ENCODE results near the gene MSH5. TPM values are rescaled to one million over a fixed set of nuclear protein-coding genes. Genes with fewer than 3 reads are reported as not detected.
"Not testable (repeated sequence)": the region's sequence is repeated elsewhere in the genome, so short reads cannot be mapped to it uniquely, and the experiment has no call there.

MSH5 gene
- total RNA-seq, 1 experiment from 2014 or later = 22.4 TPM

DNA sequence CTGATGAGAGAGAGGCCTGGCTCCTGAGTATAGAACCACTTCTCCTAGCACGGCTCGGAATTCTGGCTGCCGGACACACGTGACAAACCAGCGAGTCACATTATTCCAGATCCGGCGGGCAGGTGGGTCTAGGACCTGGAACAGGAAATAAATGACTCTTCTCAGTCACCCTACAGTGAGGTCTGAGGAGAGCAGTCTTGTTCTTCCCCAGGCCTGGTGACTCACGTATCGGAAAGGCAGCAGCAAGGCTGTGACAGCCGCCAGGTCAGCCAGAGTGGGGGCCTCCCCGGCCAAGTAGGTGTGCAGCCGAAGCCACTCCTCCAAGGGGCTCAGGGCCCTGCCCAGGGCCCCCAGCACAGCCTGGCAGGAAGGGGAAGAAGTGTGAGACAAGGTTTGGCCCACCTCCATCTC lies 53.0 kb downstream of the MSH5 start:
- Mint-ChIP-seq H3K36me3 (ENCODE audit: insufficient read depth in 1 of 3, low read depth in 3 of 3) (peaks cover 19 to 59% (median 46%) of the 10 kb centered on the region in 3 experiments), H3K27ac (peak overlapping the region in 1 of 3 experiments; percentile 59; a peak in 1 of 7 replicates), H3K4me1 (peaks cover 10% of the 10 kb centered on the region in 2 experiments), H3K9me3 (no peaks in the 10 kb centered on the region), H3K27me3 (ENCODE audit: low read depth) (no peaks in the 10 kb centered on the region), H3K4me3 (no peak overlapping the region; a peak in 1 of 5 replicates)
- TF ChIP-seq CTCF (conservative IDR thresholded peaks at IDR 0.05) = no peak
- no peak overlapping the region for H2BK20ac ChIP-seq (ENCODE audit: low read depth, low read length, poor library complexity, severe bottlenecking)
- H2BK12ac ChIP-seq (ENCODE audit: insufficient read length, low read depth, low read length) = no peak overlapping the region
- no peak overlapping the region for H3K27ac ChIP-seq (ENCODE audit: insufficient read length, low read depth, low read length)
- no peaks in the 10 kb centered on the region for H3K79me1 ChIP-seq (ENCODE audit: insufficient read depth, low read depth, low read length, poor library complexity, severe bottlenecking)
- no peak overlapping the region for H4K8ac ChIP-seq (replicated peaks; ENCODE audit: insufficient read length, low read depth, low read length)
- no peak overlapping the region for H4K5ac ChIP-seq (ENCODE audit: insufficient read length, low read depth, low read length)
- H3K23me2 ChIP-seq (ENCODE audit: insufficient read length, low read depth, low read length, poor library complexity, severe bottlenecking) = peaks cover 3% of the 10 kb centered on the region
- H4K91ac ChIP-seq (ENCODE audit: insufficient read length, low read depth, low read length) = no peak overlapping the region
- no peaks in the 10 kb centered on the region for H3K27me3 ChIP-seq (ENCODE audit: insufficient read depth, low read length)
- no peaks in the 10 kb centered on the region for H3K9me3 ChIP-seq (ENCODE audit: control insufficient read depth, low read depth, low read length)
- H3K56ac ChIP-seq (ENCODE audit: insufficient read length, low read depth, low read length) = no peak overlapping the region
- no peak overlapping the region for H3K4ac ChIP-seq (ENCODE audit: low read depth, low read length)
- H3K9ac ChIP-seq (ENCODE audit: extremely low read depth, insufficient read length, low read length) = no peak overlapping the region
- no peak overlapping the region for H3K14ac ChIP-seq (ENCODE audit: insufficient read depth, low read length)
- H2BK5ac ChIP-seq (ENCODE audit: insufficient read length, low read length) = no peak overlapping the region
- H2BK15ac ChIP-seq (ENCODE audit: low read depth, low read length) = no peak overlapping the region
- no peak overlapping the region for H2AK5ac ChIP-seq (ENCODE audit: insufficient read length, low read length)
- peaks cover 2% of the 10 kb centered on the region; the same call in 1 of the 2 replicates for H3K79me2 ChIP-seq (ENCODE audit: insufficient read depth, low read length)
- WGBS (ENCODE audit: extremely low coverage, insufficient read length, low lambda C conversion rate) = no CpG with 5 or more reads among the region's 12 CpGs
- no peak overlapping the region for H3K23ac ChIP-seq (ENCODE audit: insufficient read length, low read depth, low read length)
- no peaks in the 10 kb centered on the region for H3K4me1 ChIP-seq (ENCODE audit: insufficient read depth, low read length)
- H2AFZ ChIP-seq (ENCODE audit: low read length) = no peak overlapping the region
- H3T11ph ChIP-seq (ENCODE audit: low read length) = no peak overlapping the region
- peaks cover 3% of the 10 kb centered on the region for H4K20me1 ChIP-seq (ENCODE audit: control insufficient read depth, insufficient read depth, insufficient read length)
- H2BK120ac ChIP-seq (ENCODE audit: low read depth, low read length, poor library complexity, severe bottlenecking) = no peak overlapping the region
- no peak overlapping the region for H3K18ac ChIP-seq (ENCODE audit: insufficient read length, low read depth, low read length)
- H3K4me2 ChIP-seq (ENCODE audit: insufficient read depth, insufficient read length, low read length) = no peak overlapping the region
- no peak for DNase-seq

DNA sequence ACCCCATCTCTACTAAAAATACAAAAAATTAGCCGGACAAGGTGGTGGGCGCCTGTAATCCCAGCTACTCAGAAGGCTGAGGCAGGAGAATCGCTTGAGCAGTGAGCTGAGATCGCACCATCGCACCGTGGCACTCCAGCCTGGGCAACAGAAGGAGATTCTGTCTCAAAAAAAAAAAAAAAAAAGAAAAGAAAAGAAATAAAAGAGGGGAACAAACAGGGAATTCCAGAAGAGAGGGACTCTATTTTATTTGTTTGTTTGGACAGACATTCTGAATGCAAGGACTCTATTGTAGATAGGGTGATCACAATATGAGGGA lies 54.1 kb downstream of the MSH5 start:
- not testable (repeated sequence) for H3K27me3 Mint-ChIP-seq (ENCODE audit: low read depth); H3K23me2 ChIP-seq (ENCODE audit: insufficient read length, low read depth, low read length, poor library complexity, severe bottlenecking); H3K4ac ChIP-seq (ENCODE audit: low read depth, low read length); H3K79me1 ChIP-seq (ENCODE audit: insufficient read depth, low read depth, low read length, poor library complexity, severe bottlenecking); H3K4me1 Mint-ChIP-seq; H3K79me2 ChIP-seq (ENCODE audit: insufficient read depth, low read length); H3K56ac ChIP-seq (ENCODE audit: insufficient read length, low read depth, low read length); H3K14ac ChIP-seq (ENCODE audit: insufficient read depth, low read length); H3K9me3 ChIP-seq (ENCODE audit: control insufficient read depth, low read depth, low read length); H3K27ac Mint-ChIP-seq; H2BK5ac ChIP-seq (ENCODE audit: insufficient read length, low read length); H2AFZ ChIP-seq (ENCODE audit: low read length); H3K27ac ChIP-seq (ENCODE audit: insufficient read length, low read depth, low read length); H3K9me3 Mint-ChIP-seq; H2AK5ac ChIP-seq (ENCODE audit: insufficient read length, low read length); H3K23ac ChIP-seq (ENCODE audit: insufficient read length, low read depth, low read length); H2BK20ac ChIP-seq (ENCODE audit: low read depth, low read length, poor library complexity, severe bottlenecking); H3T11ph ChIP-seq (ENCODE audit: low read length); H2BK15ac ChIP-seq (ENCODE audit: low read depth, low read length); H2BK12ac ChIP-seq (ENCODE audit: insufficient read length, low read depth, low read length); H3K4me1 ChIP-seq (ENCODE audit: insufficient read depth, low read length); H4K20me1 ChIP-seq (ENCODE audit: control insufficient read depth, insufficient read depth, insufficient read length); DNase-seq; H2BK120ac ChIP-seq (ENCODE audit: low read depth, low read length, poor library complexity, severe bottlenecking); H4K5ac ChIP-seq (ENCODE audit: insufficient read length, low read depth, low read length); H4K8ac ChIP-seq (replicated peaks; ENCODE audit: insufficient read length, low read depth, low read length); H4K91ac ChIP-seq (ENCODE audit: insufficient read length, low read depth, low read length); H3K27me3 ChIP-seq (ENCODE audit: insufficient read depth, low read length); H3K18ac ChIP-seq (ENCODE audit: insufficient read length, low read depth, low read length)
- Mint-ChIP-seq H3K36me3 (ENCODE audit: insufficient read depth in 1 of 3, low read depth in 3 of 3) (peaks cover 19 to 61% (median 53%) of the 10 kb centered on the region in 3 experiments), H3K4me3 (peak overlapping the region; percentile 98)
- Histone ChIP-seq H3K9ac (ENCODE audit: extremely low read depth, insufficient read length, low read length) (peak overlapping the region; percentile 26), H3K4me2 (ENCODE audit: insufficient read depth, insufficient read length, low read length) (peak overlapping the region; percentile 77)
- WGBS (ENCODE audit: extremely low coverage, insufficient read length, low lambda C conversion rate) = no CpG with 5 or more reads among the region's 6 CpGs
